Ureter (tissue), 1 donor: ENCODE data around the gene IL6. TPM values are rescaled to one million over a fixed set of nuclear protein-coding genes. Genes with fewer than 3 reads are reported as not detected.
"Not testable (repeated sequence)": the region's sequence is repeated elsewhere in the genome, so short reads cannot be mapped to it uniquely, and the experiment has no call there.

Experiments used
- DNase-seq: peaks from one replicate; pipeline ENCODE4 v3.0.0-alpha.2; 2020; ENCODE audit warnings: low spot score
- total RNA-seq: library from RNA; stranded (reverse); gene quantifications from one replicate; pipeline ENCODE4 v1.2.4, GENCODE V29; 2023
- donor health status: DM: yes; HTN: yes; CAD: no.

IL6 gene
- total RNA-seq, 1 donor from 2014 or later: 5.0 TPM

GRCh38 chr7:22703978-22704610, 22.9 kb upstream of the IL6 start:
- not testable (repeated sequence) for DNase-seq

DNA sequence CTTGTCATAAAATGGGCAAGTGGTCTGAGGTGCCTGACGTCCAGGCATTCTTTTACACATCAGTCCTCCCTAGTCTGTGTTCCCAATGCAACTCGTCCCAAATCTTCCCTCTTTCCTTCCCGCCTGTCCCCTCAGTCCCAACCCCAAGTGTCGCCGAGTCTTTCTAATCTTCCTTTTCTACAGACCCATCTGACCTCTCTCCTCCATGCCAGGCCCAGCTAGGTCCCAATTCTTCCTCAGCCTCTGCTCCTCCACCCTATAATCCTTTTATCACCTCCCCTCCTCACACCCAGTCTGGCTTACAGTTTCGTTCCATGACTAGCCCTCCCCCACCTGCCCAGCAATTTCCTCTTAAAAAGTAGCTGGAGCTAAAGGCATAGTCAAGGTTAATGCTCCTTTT, 22.3 kb upstream of the IL6 start:
- DNase-seq: not testable (repeated sequence)

DNA sequence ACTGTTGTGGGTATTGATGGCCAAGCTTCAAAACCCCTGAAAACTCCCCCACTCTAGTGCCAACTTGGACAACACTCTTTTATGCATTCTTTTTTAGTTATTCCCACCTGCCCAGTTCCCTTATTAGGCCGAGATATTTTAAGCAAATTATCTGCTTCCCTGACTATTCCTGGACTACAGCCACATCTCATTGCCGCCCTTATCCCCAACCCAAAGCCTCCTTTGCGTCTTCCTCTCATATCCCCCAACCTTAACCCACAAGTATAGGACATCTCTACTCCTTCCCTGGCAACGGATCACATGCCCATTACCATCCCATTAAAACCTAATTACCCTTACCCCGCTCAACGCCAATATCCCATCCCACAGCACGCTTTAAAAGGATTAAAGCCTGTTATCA, 21.1 kb upstream of the IL6 start:
- not testable (repeated sequence) for DNase-seq

- DNase-seq: not testable (repeated sequence)
These were observed 19.8 kb upstream of the IL6 start for GRCh38 chr7:22707026-22707691.

DNA sequence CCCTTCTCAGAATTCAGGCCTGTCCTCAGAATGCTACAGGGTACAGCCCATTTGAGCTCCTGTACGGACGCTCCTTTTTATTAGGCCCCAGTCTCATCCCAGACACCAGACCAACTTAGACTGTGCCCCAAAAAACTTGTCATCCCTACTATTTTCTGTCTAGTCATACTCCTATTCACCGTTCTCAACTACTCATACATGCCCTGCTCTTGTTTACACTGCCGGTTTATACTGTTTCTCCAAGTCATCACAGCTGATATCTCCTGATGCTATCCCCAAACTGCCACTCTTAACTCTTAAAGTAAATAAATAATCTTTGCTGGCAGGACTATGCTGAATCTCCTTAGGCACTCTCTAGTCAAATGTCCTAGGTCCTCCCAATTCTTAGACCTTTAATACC, 18.8 kb upstream of the IL6 start:
- not testable (repeated sequence) for DNase-seq

DNA sequence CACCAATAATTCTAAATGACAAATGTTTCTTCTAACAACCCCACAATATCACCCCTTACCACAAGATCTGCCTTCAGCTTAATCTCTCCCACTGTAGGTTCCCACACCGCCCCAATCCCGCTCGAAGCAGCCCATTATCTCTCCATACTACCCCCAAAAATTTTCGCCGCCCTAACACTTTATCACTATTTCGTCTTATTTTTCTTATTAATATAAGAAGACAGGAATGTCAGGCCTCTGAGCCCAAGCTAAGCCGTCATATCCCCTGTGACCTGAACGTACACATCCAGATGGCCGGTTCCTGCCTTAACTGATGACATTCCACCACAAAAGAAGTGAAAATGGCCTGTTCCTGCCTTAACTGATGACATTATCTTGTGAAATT, 18.3 kb upstream of the IL6 start:
- not testable (repeated sequence) for DNase-seq

DNA sequence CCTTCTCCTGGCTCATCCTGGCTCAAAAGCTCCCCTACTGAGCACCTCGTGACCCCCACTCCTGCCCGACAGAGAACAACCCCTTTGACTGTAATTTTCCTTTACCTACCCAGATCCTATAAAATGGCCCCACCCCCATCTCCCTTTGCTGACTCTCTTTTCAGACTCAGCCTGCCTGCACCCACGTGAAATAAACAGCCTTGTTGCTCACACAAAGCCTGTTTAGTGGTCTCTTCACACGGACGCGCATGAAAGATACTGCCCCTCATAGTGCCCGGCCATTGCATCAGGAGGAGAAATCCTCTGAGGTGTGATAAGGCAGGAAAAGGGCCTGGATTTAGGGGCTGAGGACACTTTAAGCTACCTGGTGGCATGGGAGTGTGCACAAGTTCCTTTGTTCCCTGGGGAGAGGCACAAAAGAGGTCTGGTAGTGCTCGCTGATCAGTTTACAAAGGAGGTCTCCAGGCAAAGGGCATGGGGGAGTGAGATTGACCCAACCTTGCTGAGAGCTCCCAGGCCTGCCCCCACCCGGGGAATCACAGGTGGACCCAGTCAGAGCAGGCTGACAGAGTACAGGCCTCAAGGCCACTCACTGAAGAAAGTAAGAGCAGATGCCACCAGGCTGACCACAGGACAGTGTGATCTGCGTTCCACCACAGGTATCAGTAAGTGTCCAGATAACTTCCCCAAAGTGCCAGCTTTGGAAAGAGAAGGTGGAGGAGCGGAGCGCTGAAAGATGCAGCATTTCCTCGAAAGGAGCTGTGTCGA, 17.8 kb upstream of the IL6 start:
- not testable (repeated sequence) for DNase-seq

- DNase-seq: no peak
These were observed 17.1 kb upstream of the IL6 start for GRCh38 chr7:22709857-22710256.

DNA sequence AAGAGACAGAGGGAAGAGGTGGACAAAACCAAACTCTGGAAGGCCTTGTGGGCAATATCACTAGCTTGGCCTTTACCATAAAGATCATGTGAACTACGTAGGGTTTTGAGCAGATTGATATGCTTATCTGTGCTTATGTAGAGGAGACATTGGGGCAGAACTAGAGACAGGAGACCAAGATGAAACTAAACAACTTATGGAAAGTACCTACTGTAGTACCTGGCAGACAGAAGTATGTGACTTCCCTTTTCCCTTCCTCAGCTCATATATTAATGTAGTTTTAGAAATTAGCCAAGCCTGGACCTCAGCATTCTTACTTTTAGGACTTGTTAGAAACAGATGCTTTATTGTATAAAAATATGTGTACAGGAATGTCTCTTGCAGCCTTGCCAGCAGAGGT, 14.0 kb upstream of the IL6 start:
- no peak for DNase-seq

GRCh38 chr7:22713463-22713862, 13.5 kb upstream of the IL6 start:
- no peak for DNase-seq

- DNase-seq: no peak
These were observed 11.0 kb upstream of the IL6 start for GRCh38 chr7:22715969-22716368.

GRCh38 chr7:22717760-22718159, 9.2 kb upstream of the IL6 start:
- DNase-seq: no peak

GRCh38 chr7:22718200-22718711, 8.7 kb upstream of the IL6 start:
- DNase-seq: no peak

GRCh38 chr7:22718911-22719420, 8.0 kb upstream of the IL6 start:
- DNase-seq: no peak

- no peak for DNase-seq
These were observed 5.9 kb upstream of the IL6 start for GRCh38 chr7:22720791-22721786.

GRCh38 chr7:22722536-22723180, 4.3 kb upstream of the IL6 start:
- no peak for DNase-seq

DNA sequence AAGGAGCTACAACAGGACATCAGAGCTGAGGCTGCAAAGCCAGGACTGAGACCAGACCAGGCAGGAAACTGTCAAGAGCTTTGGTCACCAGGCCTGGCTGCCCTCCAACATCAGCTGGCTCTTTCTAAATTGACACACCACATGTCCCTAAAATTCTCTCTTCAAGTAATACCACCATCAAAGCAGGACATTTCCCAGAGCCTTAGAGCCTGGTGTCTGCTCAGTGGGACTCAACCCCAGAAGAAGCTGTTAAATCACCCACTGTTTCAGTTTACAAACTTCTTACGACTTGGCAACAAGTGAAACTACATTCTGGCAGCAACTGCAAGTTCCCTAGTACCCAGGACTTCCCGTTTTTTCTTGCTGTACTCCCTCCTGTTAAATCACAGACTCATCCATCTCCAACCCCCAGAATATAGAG, 3.8 kb upstream of the IL6 start:
- peak; percentile 57 for DNase-seq

- no peak for DNase-seq
These were observed 3.4 kb upstream of the IL6 start for GRCh38 chr7:22723637-22724036.

GRCh38 chr7:22724861-22725260, 2.1 kb upstream of the IL6 start:
- DNase-seq: no peak

DNA sequence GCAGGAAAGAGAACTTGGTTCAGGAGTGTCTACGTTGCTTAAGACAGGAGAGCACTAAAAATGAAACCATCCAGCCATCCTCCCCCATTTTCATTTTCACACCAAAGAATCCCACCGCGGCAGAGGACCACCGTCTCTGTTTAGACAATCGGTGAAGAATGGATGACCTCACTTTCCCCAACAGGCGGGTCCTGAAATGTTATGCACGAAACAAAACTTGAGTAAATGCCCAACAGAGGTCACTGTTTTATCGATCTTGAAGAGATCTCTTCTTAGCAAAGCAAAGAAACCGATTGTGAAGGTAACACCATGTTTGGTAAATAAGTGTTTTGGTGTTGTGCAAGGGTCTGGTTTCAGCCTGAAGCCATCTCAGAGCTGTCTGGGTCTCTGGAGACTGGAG, 1.4 kb upstream of the IL6 start:
- DNase-seq: no peak
